Keratinocyte (primary cell): ENCODE measurements around the gene LIMA1. TPM values are rescaled to one million over a fixed set of nuclear protein-coding genes. Genes with fewer than 3 reads are reported as not detected.
A peak's percentile ranks its signal among the peaks of the same experiment; 100 is the strongest.

Source experiments
- DNase-seq: peaks from one replicate; pipeline ENCODE4 v3.0.0-alpha.2; 2011; ENCODE audit warnings: low read depth, missing footprints, low spot score
- FAIRE-seq: peaks from 2 replicates; lab custom pipeline; 2011; peaks lifted over from hg19 to GRCh38; lab: Jason Lieb, UNC
- H2AFZ ChIP-seq: 2 replicates; pipeline ENCODE4 v1.6.0; 2012; ENCODE audit warnings: low read length, control low read depth, inconsistent platforms; ENCODE audit not compliant: control insufficient read depth
- H3K27ac ChIP-seq: 2 replicates; pipeline ENCODE4 v1.5.1; 2011; ENCODE audit warnings: low read length; ENCODE audit not compliant: control insufficient read depth, insufficient read depth
- H3K27me3 ChIP-seq: 3 replicates; pipeline ENCODE4 v1.6.0; 2011; ENCODE audit warnings: low read length; ENCODE audit not compliant: control insufficient read depth, insufficient read depth; ENCODE audit errors: extremely low read depth
- H3K36me3 ChIP-seq, 2 experiments: 2 replicates in 1 of 2; 3 replicates in 1 of 2; pipeline ENCODE4 v1.5.1; 2011; ENCODE audit warnings: low read length in 2 of 2, mild to moderate bottlenecking in 1 of 2; ENCODE audit not compliant: control insufficient read depth in 2 of 2, insufficient read depth in 2 of 2; ENCODE audit errors: extremely low read depth in 1 of 2
- H3K4me1 ChIP-seq: 3 replicates; pipeline ENCODE4 v1.5.1; 2011; ENCODE audit warnings: low read length; ENCODE audit not compliant: control insufficient read depth, insufficient read depth; ENCODE audit errors: extremely low read depth
- H3K4me2 ChIP-seq: 3 replicates; pipeline ENCODE4 v1.6.0; 2011; ENCODE audit warnings: low read depth, low read length; ENCODE audit not compliant: control insufficient read depth, insufficient read depth; ENCODE audit errors: extremely low read depth
- H3K4me3 ChIP-seq, 3 experiments: fragments of 200-600 bp in 1 of 3; sonication (generic) in 1 of 3; 2 replicates in 2 of 3; 3 replicates in 1 of 3; pipeline ENCODE4 v1.5.1; 2011 to 2016; ENCODE audit warnings: low read length in 3 of 3, mild to moderate bottlenecking in 3 of 3, control low read depth in 2 of 3, inconsistent platforms in 1 of 3, low read depth in 1 of 3, mixed read lengths in 1 of 3, mixed run types in 1 of 3, moderate library complexity in 1 of 3; ENCODE audit not compliant: control insufficient read depth in 2 of 3, insufficient read depth in 2 of 3; ENCODE audit errors: extremely low read depth in 1 of 3
- H3K79me2 ChIP-seq: 2 replicates; pipeline ENCODE4 v1.6.0; 2012; ENCODE audit warnings: low read length; ENCODE audit not compliant: control insufficient read depth, insufficient read depth
- H3K9ac ChIP-seq: 3 replicates; pipeline ENCODE4 v1.6.0; 2011; ENCODE audit warnings: low read length; ENCODE audit not compliant: control insufficient read depth, insufficient read depth; ENCODE audit errors: extremely low read depth
- H3K9me1 ChIP-seq: 3 replicates; pipeline ENCODE4 v1.6.0; 2011; ENCODE audit warnings: low read length; ENCODE audit not compliant: control insufficient read depth, insufficient read depth; ENCODE audit errors: extremely low read depth
- H3K9me3 ChIP-seq: 2 replicates; pipeline ENCODE4 v1.5.1; 2012; ENCODE audit warnings: low read depth, low read length; ENCODE audit not compliant: control insufficient read depth
- H4K20me1 ChIP-seq: 3 replicates; pipeline ENCODE4 v1.6.0; 2011; ENCODE audit warnings: low read length; ENCODE audit not compliant: control insufficient read depth, insufficient read depth; ENCODE audit errors: extremely low read depth
- CTCF ChIP-seq, 3 experiments: IDR thresholded peaks in 1 of 3; conservative IDR thresholded peaks in 1 of 3; optimal IDR thresholded peaks in 1 of 3; 2 replicates in 2 of 3; 3 replicates in 1 of 3; pipeline versions ENCODE3 to v1.5.1; 2011; ENCODE audit warnings: low read length in 3 of 3, mild to moderate bottlenecking in 3 of 3, moderate library complexity in 2 of 3, control low read depth in 1 of 3, inconsistent platforms in 1 of 3; ENCODE audit not compliant: insufficient read depth in 2 of 3; ENCODE audit errors: extremely low read depth in 1 of 3
- EZH2 ChIP-seq: IDR thresholded peaks from one replicate; pipeline ENCODE4 v1.6.1; 2012; ENCODE audit warnings: inconsistent platforms, mild to moderate bottlenecking, low read length, moderate library complexity
- dilution Hi-C: fragments of 300-500 bp; cut with MboI; formaldehyde crosslinking; loops from one replicate; pipeline ENCODE4 v1.7.0; 2020; ENCODE audit warnings: low sequenced_read_pairs; ENCODE audit not compliant: extremely low pct_ligation_motif_present
- polyA plus RNA-seq, 5 experiments: library from polyadenylated mRNA; depleted of rRNA in 3 of 5; stranded (reverse) in 3 of 5; stranded (forward) in 1 of 5; unstranded in 1 of 5; fragments of >200 nt; gene quantifications; 1 replicate in 1 of 5; 2 replicates in 3 of 5; 3 replicates in 1 of 5; pipeline versions ENCODE4 v1.2.1 to v1.2.3, GENCODE V29; 2011 to 2012; ENCODE audit warnings: missing spikeins in 2 of 5, low read depth in 1 of 5, low replicate concordance in 1 of 5

The LIMA1 gene
- polyA plus RNA-seq, 1 donor (not counting 4 experiments of a cell fraction or from before 2014, with no cell fraction given) = 510 TPM

- Histone ChIP-seq H3K9me1 (peaks cover 7% of the 10 kb centered on the region), H3K4me3 (peak overlapping the region in 1 of 3 experiments; percentile 11), H3K27ac (peak overlapping the region; percentile 61), H3K9ac (peak overlapping the region; percentile 45), H3K79me2 (peaks cover 49% of the 10 kb centered on the region), H2AFZ (no peak overlapping the region), H3K9me3 (no peaks in the 10 kb centered on the region), H4K20me1 (no peaks in the 10 kb centered on the region), H3K4me2 (peak overlapping the region; percentile 51), H3K27me3 (no peaks in the 10 kb centered on the region), H3K4me1 (peaks cover 51% of the 10 kb centered on the region), H3K36me3 (peaks cover 35 to 59% of the 10 kb centered on the region in 2 experiments)
- dilution Hi-C loops = no loop called here
- FAIRE-seq (no peak), DNase-seq (no peak)
- TF ChIP-seq EZH2 (no peak), CTCF (optimal IDR thresholded peaks at IDR 0.05 in 1 of 3, IDR thresholded peaks at IDR 0.05 in 1 of 3, conservative IDR thresholded peaks at IDR 0.05 in 1 of 3; ENCODE audit: extremely low read depth in 1 of 3, insufficient read depth in 2 of 3, low read length in 3 of 3) (no peak)
Measured at GRCh38 chr12:50188241-50188781, 95.0 kb downstream of the LIMA1 start.

- peaks cover 30 to 54% of the 10 kb centered on the region in 2 experiments for H3K36me3 ChIP-seq
- H3K4me2 ChIP-seq = peak overlapping the region; percentile 39
- no peaks in the 10 kb centered on the region for H3K27me3 ChIP-seq
- no peak overlapping the region for H2AFZ ChIP-seq
- H3K27ac ChIP-seq = peak overlapping the region; percentile 61
- peaks cover 51% of the 10 kb centered on the region for H3K79me2 ChIP-seq
- H3K9me1 ChIP-seq = peaks cover 7% of the 10 kb centered on the region
- peak overlapping the region; percentile 48 for H3K9ac ChIP-seq
- TF ChIP-seq EZH2 (no peak), CTCF (optimal IDR thresholded peaks at IDR 0.05 in 1 of 3, IDR thresholded peaks at IDR 0.05 in 1 of 3, conservative IDR thresholded peaks at IDR 0.05 in 1 of 3; ENCODE audit: extremely low read depth in 1 of 3, insufficient read depth in 2 of 3, low read length in 3 of 3) (peak in 1 of 3 experiments; percentile 28)
- DNase-seq (no peak), FAIRE-seq (no peak)
- dilution Hi-C loops = no loop called here
- H3K9me3 ChIP-seq = no peaks in the 10 kb centered on the region
- H4K20me1 ChIP-seq = no peaks in the 10 kb centered on the region
- H3K4me3 ChIP-seq = peak overlapping the region in 1 of 3 experiments; percentile 16
- peaks cover 51% of the 10 kb centered on the region for H3K4me1 ChIP-seq
Measured at GRCh38 chr12:50187084-50187900, 96.0 kb downstream of the LIMA1 start.
